Mesothelial cell of epicardium (in vitro differentiated cells): Measurements from ENCODE around the gene MVK. TPM values are rescaled to one million over a fixed set of nuclear protein-coding genes. Genes with fewer than 3 reads are reported as not detected.

Experiments used
- DNase-seq, 2 experiments: peaks; one replicate each; pipeline ENCODE4 v3.0.0; 2021; ENCODE audit warnings: low spot score in 2 of 2; ENCODE audit not compliant: unreplicated experiment in 2 of 2
- H3K27ac Mint-ChIP-seq: 2 replicates; pipeline ENCODE4 v1.8.0; 2021; ENCODE audit warnings: mixed read lengths
- H3K27me3 Mint-ChIP-seq: 2 replicates; pipeline ENCODE4 v1.8.0; 2021; ENCODE audit warnings: low read depth, mixed read lengths
- H3K36me3 Mint-ChIP-seq: 2 replicates; pipeline ENCODE4 v1.8.0; 2021; ENCODE audit warnings: mixed read lengths
- H3K4me1 Mint-ChIP-seq: 2 replicates; pipeline ENCODE4 v1.8.0; 2021; ENCODE audit warnings: mixed read lengths
- H3K4me3 Mint-ChIP-seq: 2 replicates; pipeline ENCODE4 v1.8.0; 2021; ENCODE audit warnings: mild to moderate bottlenecking, moderate library complexity, mixed read lengths
- H3K9me3 Mint-ChIP-seq: 2 replicates; pipeline ENCODE4 v1.8.0; 2021; ENCODE audit warnings: mixed read lengths
- CTCF ChIP-seq: fragments of 200-600 bp; sonication (generic); IDR thresholded peaks from one replicate; pipeline ENCODE4 v1.5.0; 2021; ENCODE audit warnings: antibody characterized with exemption; ENCODE audit not compliant: unreplicated experiment
- total RNA-seq: library from RNA; stranded (reverse); gene quantifications from 3 replicates; pipeline ENCODE4 v1.2.1, GENCODE V29; 2021

MVK gene
- total RNA-seq, 1 donor from 2014 or later = 18.0 TPM

GRCh38 chr12:109586385-109587296 is 13.0 kb downstream of the MVK start:
- Mint-ChIP-seq H3K4me1 (no peaks in the 10 kb centered on the region), H3K9me3 (no peaks in the 10 kb centered on the region), H3K27me3 (no peaks in the 10 kb centered on the region), H3K4me3 (no peak overlapping the region), H3K27ac (no peak overlapping the region), H3K36me3 (peaks cover 12% of the 10 kb centered on the region)
- no peak for TF ChIP-seq CTCF
- DNase-seq = no peak

GRCh38 chr12:109587921-109588320 is 14.3 kb downstream of the MVK start:
- Mint-ChIP-seq H3K27ac (no peak overlapping the region), H3K4me3 (no peak overlapping the region), H3K27me3 (no peaks in the 10 kb centered on the region), H3K36me3 (peaks cover 10% of the 10 kb centered on the region), H3K9me3 (no peaks in the 10 kb centered on the region), H3K4me1 (no peaks in the 10 kb centered on the region)
- DNase-seq = no peak
- TF ChIP-seq CTCF = no peak

GRCh38 chr12:109588461-109589239 is 15.1 kb downstream of the MVK start:
- no peak for DNase-seq
- no peak for TF ChIP-seq CTCF
- Mint-ChIP-seq H3K4me3 (no peak overlapping the region), H3K4me1 (no peaks in the 10 kb centered on the region), H3K27me3 (no peaks in the 10 kb centered on the region), H3K9me3 (no peaks in the 10 kb centered on the region), H3K27ac (no peak overlapping the region), H3K36me3 (peaks cover 9% of the 10 kb centered on the region)

- Mint-ChIP-seq H3K4me1 (no peaks in the 10 kb centered on the region), H3K36me3 (peaks cover 5% of the 10 kb centered on the region), H3K27ac (no peak overlapping the region), H3K4me3 (no peak overlapping the region), H3K9me3 (no peaks in the 10 kb centered on the region), H3K27me3 (no peaks in the 10 kb centered on the region)
- DNase-seq = no peak
- no peak for TF ChIP-seq CTCF
Observed at GRCh38 chr12:109589240-109589590, 15.6 kb downstream of the MVK start.

- no peak for TF ChIP-seq CTCF
- H3K4me1 Mint-ChIP-seq = no peaks in the 10 kb centered on the region
- no peaks in the 10 kb centered on the region for H3K27me3 Mint-ChIP-seq
- H3K36me3 Mint-ChIP-seq = peaks cover 5% of the 10 kb centered on the region
- no peak overlapping the region for H3K4me3 Mint-ChIP-seq
- no peak overlapping the region for H3K27ac Mint-ChIP-seq
- H3K9me3 Mint-ChIP-seq = no peaks in the 10 kb centered on the region
- DNase-seq = no peak
Observed at GRCh38 chr12:109589691-109590245, 16.2 kb downstream of the MVK start.
